ENCODE measurements around the gene YWHAE.
"Not testable (repeated sequence)": the region's sequence is repeated elsewhere in the genome, so short reads cannot be mapped to it uniquely, and the experiment has no call there.

GRCh38 chr17:1445695-1446094 is 45.7 kb upstream of the YWHAE start:
- not testable (repeated sequence) for TF ChIP-seq EZH2 (IDR thresholded peaks at IDR 0.05; ENCODE audit: borderline replicate concordance, low read length); CTCF (IDR thresholded peaks at IDR 0.05; ENCODE audit: low read length)

Data from OCI-LY1 (cell line).